ENCODE measurements around the gene LARGE2.
A peak's percentile ranks its signal among the peaks of the same experiment; 100 is the strongest.
"Not testable (repeated sequence)": the region's sequence is repeated elsewhere in the genome, so short reads cannot be mapped to it uniquely, and the experiment has no call there.

LARGE2 gene

GRCh38 chr11:45900916-45901617, 21.4 kb upstream of the LARGE2 start:
- DNase-seq (ENCODE audit: low spot score) = no peak
- no peak overlapping the region for H3K27ac ChIP-seq
- no peak for TF ChIP-seq CTCF (conservative IDR thresholded peaks at IDR 0.05; ENCODE audit: low read depth)
- POLR2A ChIA-PET (ENCODE audit: low non-redundant PET) = no interaction called here
- CTCF ChIA-PET = interaction anchor here (1.3 kb wide), 1 partner anchor 130 kb away, joined by 4 read pairs; no protein-coding TSS in a partner anchor

- ChIA-PET CTCF (interaction anchor here (1.3 kb wide), 1 partner anchor 130 kb away, joined by 4 read pairs; no protein-coding TSS in a partner anchor), POLR2A (ENCODE audit: low non-redundant PET) (no interaction called here)
- no peak for TF ChIP-seq CTCF (conservative IDR thresholded peaks at IDR 0.05; ENCODE audit: low read depth)
- H3K27ac ChIP-seq = peak overlapping the region; percentile 28
- no peak for DNase-seq (ENCODE audit: low spot score)
Measured at GRCh38 chr11:45901626-45902025, 20.8 kb upstream of the LARGE2 start.

- ChIA-PET POLR2A (ENCODE audit: low non-redundant PET) (no interaction called here), CTCF (interaction anchor here (0.7 kb wide), 1 partner anchor 131 kb away, joined by 3 read pairs; no protein-coding TSS in a partner anchor)
- no peak for DNase-seq (ENCODE audit: low spot score)
- no peak overlapping the region for H3K27ac ChIP-seq
- TF ChIP-seq CTCF (conservative IDR thresholded peaks at IDR 0.05; ENCODE audit: low read depth) = no peak
Measured at GRCh38 chr11:45902452-45903380, 19.7 kb upstream of the LARGE2 start.

- CTCF ChIA-PET = no interaction called here
- POLR2A ChIA-PET (ENCODE audit: low non-redundant PET) = no interaction called here
- no peak for DNase-seq (ENCODE audit: low spot score)
- TF ChIP-seq CTCF (conservative IDR thresholded peaks at IDR 0.05; ENCODE audit: low read depth) = no peak
- peak overlapping the region; percentile 13 for H3K27ac ChIP-seq
Measured at GRCh38 chr11:45904309-45904915, 18.0 kb upstream of the LARGE2 start.

- CTCF ChIA-PET = interaction anchor here (1.0 kb wide), 1 partner anchor 60 kb away, joined by 7 read pairs; no protein-coding TSS in a partner anchor
- no peak for TF ChIP-seq CTCF (conservative IDR thresholded peaks at IDR 0.05; ENCODE audit: low read depth)
- POLR2A ChIA-PET (ENCODE audit: low non-redundant PET) = no interaction called here
- peak overlapping the region; percentile 33; the same call in 1 of the 2 replicates for H3K27ac ChIP-seq
- no peak for DNase-seq (ENCODE audit: low spot score)
Measured at GRCh38 chr11:45905095-45905494, 17.4 kb upstream of the LARGE2 start.

- POLR2A ChIA-PET (ENCODE audit: low non-redundant PET); DNase-seq (ENCODE audit: low spot score): not testable (repeated sequence)
- peak overlapping the region; percentile 33 for H3K27ac ChIP-seq
- CTCF ChIA-PET = interaction anchor here (1.0 kb wide), 1 partner anchor 59 kb away, joined by 7 read pairs; no protein-coding TSS in a partner anchor
Measured at GRCh38 chr11:45905576-45905975, 16.9 kb upstream of the LARGE2 start.

All from RWPE1 (cell line).